Measurements from ENCODE around the gene PCSK5. TPM values are rescaled to one million over a fixed set of nuclear protein-coding genes. Genes with fewer than 3 reads are reported as not detected.
A peak's percentile ranks its signal among the peaks of the same experiment; 100 is the strongest.

The PCSK5 gene
- total RNA-seq, 2 experiments from 2014 or later: 14.4 to 15.2 TPM

GRCh38 chr9:76247426-76247825, 357.0 kb downstream of the PCSK5 start:
- H3K36me3 ChIP-seq (ENCODE audit: insufficient read depth, low read length): no peaks in the 10 kb centered on the region
- ChIA-PET POLR2A (no interaction called here), CTCF (no interaction called here)
- Mint-ChIP-seq H3K27me3 (no peaks in the 10 kb centered on the region), H3K4me1 (ENCODE audit: low read depth) (no peaks in the 10 kb centered on the region), H3K27ac (no peak overlapping the region), H3K9me3 (no peaks in the 10 kb centered on the region), H3K4me3 (no peak overlapping the region), H3K36me3 (ENCODE audit: low read depth) (no peaks in the 10 kb centered on the region)
- peaks cover 0 to 4% of the 10 kb centered on the region in 2 experiments for H3K9me3 ChIP-seq (ENCODE audit: control insufficient read depth in 1 of 2, insufficient read depth in 1 of 2, low read length in 2 of 2)
- DNase-seq: no peak
- H3K27ac ChIP-seq (ENCODE audit: low read depth in 1 of 2, low read length in 2 of 2): no peak overlapping the region
- H3K27me3 ChIP-seq (ENCODE audit: control insufficient read depth in 1 of 2, insufficient read depth in 2 of 2, low read length in 2 of 2): no peaks in the 10 kb centered on the region
- no peak overlapping the region for H3K4me3 ChIP-seq (ENCODE audit: low read length)
- no peak for TF ChIP-seq CTCF (IDR thresholded peaks at IDR 0.05)
- H3K4me1 ChIP-seq (ENCODE audit: insufficient read depth, low read length): no peaks in the 10 kb centered on the region
- intact Hi-C loops (cut with DNase I, micrococcal nuclease): no loop called here
- no peak for ATAC-seq (ENCODE audit: poor library complexity)

- Mint-ChIP-seq H3K27ac (no peak overlapping the region), H3K4me1 (ENCODE audit: low read depth) (no peaks in the 10 kb centered on the region), H3K36me3 (ENCODE audit: low read depth) (no peaks in the 10 kb centered on the region), H3K27me3 (no peaks in the 10 kb centered on the region), H3K9me3 (no peaks in the 10 kb centered on the region), H3K4me3 (no peak overlapping the region)
- no peak overlapping the region for H3K4me3 ChIP-seq (ENCODE audit: low read length)
- CTCF ChIA-PET: no interaction called here
- H3K9me3 ChIP-seq (ENCODE audit: control insufficient read depth in 1 of 2, insufficient read depth in 1 of 2, low read length in 2 of 2): peaks cover 0 to 4% of the 10 kb centered on the region in 2 experiments
- no peaks in the 10 kb centered on the region for H3K4me1 ChIP-seq (ENCODE audit: insufficient read depth, low read length)
- TF ChIP-seq CTCF (IDR thresholded peaks at IDR 0.05): no peak
- H3K27ac ChIP-seq (ENCODE audit: low read depth in 1 of 2, low read length in 2 of 2): no peak overlapping the region
- H3K27me3 ChIP-seq (ENCODE audit: control insufficient read depth in 1 of 2, insufficient read depth in 2 of 2, low read length in 2 of 2): no peaks in the 10 kb centered on the region
- intact Hi-C loops (cut with DNase I, micrococcal nuclease): no loop called here
- no peak for DNase-seq
- H3K36me3 ChIP-seq (ENCODE audit: insufficient read depth, low read length): no peaks in the 10 kb centered on the region
- POLR2A ChIA-PET: no interaction called here
- no peak for ATAC-seq (ENCODE audit: poor library complexity)
These were observed 358.8 kb downstream of the PCSK5 start for GRCh38 chr9:76249309-76249708.

GRCh38 chr9:76255781-76256455, 365.4 kb downstream of the PCSK5 start:
- Histone ChIP-seq H3K9me3 (ENCODE audit: control insufficient read depth in 1 of 2, insufficient read depth in 1 of 2, low read length in 2 of 2) (peaks cover 0 to 4% of the 10 kb centered on the region in 2 experiments), H3K27me3 (ENCODE audit: control insufficient read depth in 1 of 2, insufficient read depth in 2 of 2, low read length in 2 of 2) (peaks cover 0 to 3% of the 10 kb centered on the region in 2 experiments), H3K4me3 (ENCODE audit: low read length) (no peak overlapping the region), H3K36me3 (ENCODE audit: insufficient read depth, low read length) (no peaks in the 10 kb centered on the region), H3K4me1 (ENCODE audit: insufficient read depth, low read length) (no peaks in the 10 kb centered on the region), H3K27ac (ENCODE audit: low read depth in 1 of 2, low read length in 2 of 2) (no peak overlapping the region)
- intact Hi-C loops (cut with DNase I, micrococcal nuclease): loop anchor here in 1 of 2 experiments (2.0 kb wide), 1 partner anchor 67 kb away; no protein-coding TSS in a partner anchor
- no peaks in the 10 kb centered on the region for H3K27me3 Mint-ChIP-seq
- no peak overlapping the region for H3K27ac Mint-ChIP-seq
- TF ChIP-seq CTCF (IDR thresholded peaks at IDR 0.05): no peak
- no peaks in the 10 kb centered on the region for H3K9me3 Mint-ChIP-seq
- ATAC-seq (ENCODE audit: poor library complexity) (no peak), DNase-seq (peak in 1 of 14 experiments; percentile 6)
- ChIA-PET POLR2A (no interaction called here), CTCF (interaction anchor here (0.5 kb wide), 1 partner anchor 17 kb away, joined by 4 read pairs; no protein-coding TSS in a partner anchor)
- H3K36me3 Mint-ChIP-seq (ENCODE audit: low read depth): no peaks in the 10 kb centered on the region
- H3K4me3 Mint-ChIP-seq: no peak overlapping the region
- no peaks in the 10 kb centered on the region for H3K4me1 Mint-ChIP-seq (ENCODE audit: low read depth)

Measured in CD4-positive, alpha-beta T cell (primary cell).